ENCODE results near the gene PARD3B. TPM values are rescaled to one million over a fixed set of nuclear protein-coding genes. Genes with fewer than 3 reads are reported as not detected.

Gene PARD3B
- total and polyA plus RNA-seq, 3 donors from 2014 or later, result 14.6 to 36.8 (median 29.6) TPM

- TF ChIP-seq POLR2A (IDR thresholded peaks at IDR 0.05), result no peak
- TF ChIP-seq CTCF (IDR thresholded peaks at IDR 0.05), result no peak
- H3K9me3 ChIP-seq, result no peaks in the 10 kb centered on the region
- H3K27ac ChIP-seq, result no peak overlapping the region
- no peak for DNase-seq
- peaks cover 6% of the 10 kb centered on the region for H3K4me1 ChIP-seq
- no peaks in the 10 kb centered on the region for H3K27me3 ChIP-seq
- intact Hi-C loops (cut with DNase I; ENCODE audit: low total_unique reads), result no loop called here
- no peak overlapping the region for H3K4me3 ChIP-seq
- 92 to 93% methylated on average over 6 of the region's 6 CpGs for WGBS, 2 donors
- H3K36me3 ChIP-seq (ENCODE audit: low read depth, missing control alignments), result no peaks in the 10 kb centered on the region
These were observed 654.0 kb downstream of the PARD3B start for GRCh38 chr2:205199165-205199850.

- WGBS, 2 donors, result 78 to 80% methylated on average over 2 of the region's 2 CpGs
- Histone ChIP-seq H3K4me3 (no peak overlapping the region), H3K36me3 (ENCODE audit: low read depth, missing control alignments) (no peaks in the 10 kb centered on the region), H3K27ac (no peak overlapping the region), H3K4me1 (no peaks in the 10 kb centered on the region), H3K27me3 (no peaks in the 10 kb centered on the region), H3K9me3 (no peaks in the 10 kb centered on the region)
- intact Hi-C loops (cut with DNase I; ENCODE audit: low total_unique reads), result no loop called here
- DNase-seq, result no peak
- no peak for TF ChIP-seq CTCF (IDR thresholded peaks at IDR 0.05)
- TF ChIP-seq POLR2A (IDR thresholded peaks at IDR 0.05), result no peak
These were observed 665.2 kb downstream of the PARD3B start for GRCh38 chr2:205210494-205210893.

- no peak for DNase-seq
- H3K4me1 ChIP-seq, result no peaks in the 10 kb centered on the region
- no peak overlapping the region for H3K4me3 ChIP-seq
- H3K27me3 ChIP-seq, result no peaks in the 10 kb centered on the region
- H3K36me3 ChIP-seq (ENCODE audit: low read depth, missing control alignments), result no peaks in the 10 kb centered on the region
- WGBS, 2 donors, result 78 to 82% methylated on average over 2 of the region's 2 CpGs
- H3K9me3 ChIP-seq, result no peaks in the 10 kb centered on the region
- TF ChIP-seq CTCF (IDR thresholded peaks at IDR 0.05) (no peak), POLR2A (IDR thresholded peaks at IDR 0.05) (no peak)
- no peak overlapping the region for H3K27ac ChIP-seq
- intact Hi-C loops (cut with DNase I; ENCODE audit: low total_unique reads), result no loop called here
These were observed 667.1 kb downstream of the PARD3B start for GRCh38 chr2:205212357-205212756.

- Histone ChIP-seq H3K4me3 (no peak overlapping the region), H3K36me3 (ENCODE audit: low read depth, missing control alignments) (no peaks in the 10 kb centered on the region), H3K27ac (no peak overlapping the region), H3K4me1 (no peaks in the 10 kb centered on the region), H3K27me3 (no peaks in the 10 kb centered on the region), H3K9me3 (no peaks in the 10 kb centered on the region)
- DNase-seq, result no peak
- intact Hi-C loops (cut with DNase I; ENCODE audit: low total_unique reads), result no loop called here
- TF ChIP-seq CTCF (IDR thresholded peaks at IDR 0.05) (no peak), POLR2A (IDR thresholded peaks at IDR 0.05) (no peak)
- 85 to 94% methylated on average over 5 of the region's 5 CpGs for WGBS, 2 donors
These were observed 670.8 kb downstream of the PARD3B start for GRCh38 chr2:205216092-205216491.

- Histone ChIP-seq H3K9me3 (no peaks in the 10 kb centered on the region), H3K4me1 (no peaks in the 10 kb centered on the region), H3K4me3 (no peak overlapping the region), H3K27me3 (no peaks in the 10 kb centered on the region), H3K27ac (no peak overlapping the region), H3K36me3 (ENCODE audit: low read depth, missing control alignments) (no peaks in the 10 kb centered on the region)
- intact Hi-C loops (cut with DNase I; ENCODE audit: low total_unique reads), result no loop called here
- 76 to 77% methylated on average over 5 of the region's 5 CpGs for WGBS, 2 donors
- no peak for DNase-seq
- TF ChIP-seq CTCF (IDR thresholded peaks at IDR 0.05) (no peak), POLR2A (IDR thresholded peaks at IDR 0.05) (no peak)
These were observed 671.3 kb downstream of the PARD3B start for GRCh38 chr2:205216580-205216979.
